MG63 (cell line): ENCODE measurements around the gene GRK4. TPM values are rescaled to one million over a fixed set of nuclear protein-coding genes. Genes with fewer than 3 reads are reported as not detected.

Source experiments
- DNase-seq: peaks from one replicate; pipeline ENCODE4 v3.0.0-alpha.2; 2020
- H3K27me3 ChIP-seq: fragments of 250-450 bp; sonication (Bioruptor Pico); 2 replicates; pipeline ENCODE4 v1.5.1; 2020; ENCODE audit warnings: mild to moderate bottlenecking, moderate library complexity
- H3K36me3 ChIP-seq: fragments of 250-450 bp; sonication (Bioruptor Pico); 2 replicates; pipeline ENCODE4 v1.5.1; 2020; ENCODE audit warnings: mild to moderate bottlenecking, moderate library complexity
- H3K4me3 ChIP-seq: fragments of 250-450 bp; sonication (Bioruptor Pico); 2 replicates; pipeline ENCODE4 v1.5.1; 2020; ENCODE audit warnings: mild to moderate bottlenecking, moderate library complexity
- H3K9me3 ChIP-seq: fragments of 250-450 bp; sonication (Bioruptor Pico); 2 replicates; pipeline ENCODE4 v1.5.1; 2020; ENCODE audit warnings: mild to moderate bottlenecking, moderate library complexity
- total RNA-seq: library from RNA; depleted of rRNA; stranded (reverse); fragments of >200 nt; shearing (Covaris generic); gene quantifications from 2 replicates; pipeline ENCODE4 v1.2.3, GENCODE V29; 2014; ENCODE audit warnings: low replicate concordance

GRK4 gene
- total RNA-seq, 1 experiment from 2014 or later, result 2.6 TPM

- Histone ChIP-seq H3K27me3 (no peaks in the 10 kb centered on the region), H3K36me3 (peaks cover 11% of the 10 kb centered on the region; the same call in 1 of the 2 replicates), H3K4me3 (no peak overlapping the region), H3K9me3 (no peaks in the 10 kb centered on the region)
- no peak for DNase-seq
These were observed 34.9 kb upstream of the GRK4 start for GRCh38 chr4:2928242-2929176.

- H3K4me3 ChIP-seq, result no peak overlapping the region
- DNase-seq, result no peak
- no peaks in the 10 kb centered on the region for H3K27me3 ChIP-seq
- H3K9me3 ChIP-seq, result no peaks in the 10 kb centered on the region
- H3K36me3 ChIP-seq, result peaks cover 11% of the 10 kb centered on the region; the same call in 1 of the 2 replicates
These were observed 33.9 kb upstream of the GRK4 start for GRCh38 chr4:2929469-2929868.

DNA sequence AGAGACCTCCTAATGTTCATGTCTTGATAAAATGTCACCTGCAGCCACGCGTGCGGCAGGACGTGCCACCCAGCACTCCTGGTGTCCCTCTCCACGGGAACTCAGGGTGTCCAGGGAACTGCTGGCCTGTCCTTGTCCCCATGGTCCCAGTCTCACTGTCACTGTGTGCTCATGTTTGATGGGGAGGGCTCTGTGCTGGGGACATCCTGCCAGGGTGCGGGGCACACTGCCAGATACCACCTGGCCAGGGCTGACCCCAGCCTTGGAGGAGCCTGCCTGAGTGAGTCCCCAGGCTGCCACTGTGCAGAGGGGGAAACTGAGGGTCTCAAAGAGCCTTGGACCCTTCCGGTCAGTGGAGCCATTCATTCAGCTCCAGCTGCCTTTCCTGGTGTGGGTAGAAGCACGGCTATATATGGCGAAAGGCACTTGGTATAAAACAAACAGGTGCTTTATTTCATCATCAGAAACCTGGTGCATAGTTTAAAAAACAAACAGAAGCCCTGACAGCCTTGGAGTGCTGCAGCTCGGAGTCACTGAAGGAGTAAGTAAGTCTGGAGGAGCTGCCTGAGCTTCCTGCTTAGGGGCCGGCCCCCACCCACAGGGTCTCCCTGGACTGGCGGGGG, 33.1 kb upstream of the GRK4 start:
- no peak overlapping the region for H3K4me3 ChIP-seq
- peaks cover 11% of the 10 kb centered on the region; the same call in 1 of the 2 replicates for H3K36me3 ChIP-seq
- DNase-seq, result no peak
- H3K9me3 ChIP-seq, result no peaks in the 10 kb centered on the region
- no peaks in the 10 kb centered on the region for H3K27me3 ChIP-seq

DNA sequence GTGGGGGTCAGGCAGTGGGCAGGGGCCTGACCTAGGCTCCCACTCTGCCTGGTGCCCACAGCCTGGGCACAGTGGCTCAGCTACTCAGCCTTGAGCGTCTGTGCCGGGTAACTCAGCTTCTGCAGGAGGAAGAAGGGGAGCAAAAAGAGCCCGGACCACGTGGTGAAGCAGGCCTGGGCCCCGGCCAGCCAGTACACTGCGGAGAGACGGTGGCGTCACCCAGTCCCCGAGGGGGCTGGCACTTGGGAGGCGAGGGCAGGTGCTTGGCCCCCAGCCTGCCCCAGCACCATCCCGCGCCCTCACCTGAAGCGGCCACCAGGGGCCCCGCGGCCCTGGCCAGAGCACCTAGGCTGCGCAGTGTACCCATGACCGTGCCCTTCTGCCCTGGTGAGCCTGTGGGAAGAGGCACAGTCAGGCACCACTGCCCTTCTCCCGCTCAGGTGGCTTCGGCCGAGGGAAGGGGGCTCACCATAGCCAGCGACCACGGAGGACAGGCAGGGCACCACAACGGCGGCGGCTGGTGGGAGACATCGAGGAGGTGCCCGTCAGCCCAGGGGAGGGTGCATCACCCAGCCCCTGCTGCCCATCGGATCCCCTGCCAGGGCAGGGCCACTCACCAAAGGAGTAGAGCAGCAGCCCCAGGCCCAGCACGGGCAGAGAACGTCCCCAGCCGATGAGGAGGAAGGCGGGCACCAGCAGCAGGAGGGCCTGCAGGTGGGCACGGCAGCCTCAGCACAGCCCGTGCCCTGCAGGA, 32.4 kb upstream of the GRK4 start:
- Histone ChIP-seq H3K36me3 (peaks cover 11% of the 10 kb centered on the region; the same call in 1 of the 2 replicates), H3K27me3 (no peaks in the 10 kb centered on the region), H3K4me3 (no peak overlapping the region), H3K9me3 (no peaks in the 10 kb centered on the region)
- no peak for DNase-seq

GRCh38 chr4:2931512-2932301, 31.7 kb upstream of the GRK4 start:
- Histone ChIP-seq H3K36me3 (peaks cover 11% of the 10 kb centered on the region; the same call in 1 of the 2 replicates), H3K9me3 (no peaks in the 10 kb centered on the region), H3K27me3 (no peaks in the 10 kb centered on the region), H3K4me3 (no peak overlapping the region)
- no peak for DNase-seq

GRCh38 chr4:2932321-2932950, 30.9 kb upstream of the GRK4 start:
- DNase-seq, result no peak
- peaks cover 11% of the 10 kb centered on the region; the same call in 1 of the 2 replicates for H3K36me3 ChIP-seq
- no peak overlapping the region; the same call in 1 of the 2 replicates for H3K4me3 ChIP-seq
- H3K9me3 ChIP-seq, result no peaks in the 10 kb centered on the region
- H3K27me3 ChIP-seq, result no peaks in the 10 kb centered on the region

GRCh38 chr4:2932951-2933565, 30.3 kb upstream of the GRK4 start:
- peak overlapping the region; percentile 61 for H3K4me3 ChIP-seq
- peaks cover 14% of the 10 kb centered on the region; the same call in 1 of the 2 replicates for H3K36me3 ChIP-seq
- no peaks in the 10 kb centered on the region for H3K27me3 ChIP-seq
- DNase-seq, result no peak
- H3K9me3 ChIP-seq, result no peaks in the 10 kb centered on the region

DNA sequence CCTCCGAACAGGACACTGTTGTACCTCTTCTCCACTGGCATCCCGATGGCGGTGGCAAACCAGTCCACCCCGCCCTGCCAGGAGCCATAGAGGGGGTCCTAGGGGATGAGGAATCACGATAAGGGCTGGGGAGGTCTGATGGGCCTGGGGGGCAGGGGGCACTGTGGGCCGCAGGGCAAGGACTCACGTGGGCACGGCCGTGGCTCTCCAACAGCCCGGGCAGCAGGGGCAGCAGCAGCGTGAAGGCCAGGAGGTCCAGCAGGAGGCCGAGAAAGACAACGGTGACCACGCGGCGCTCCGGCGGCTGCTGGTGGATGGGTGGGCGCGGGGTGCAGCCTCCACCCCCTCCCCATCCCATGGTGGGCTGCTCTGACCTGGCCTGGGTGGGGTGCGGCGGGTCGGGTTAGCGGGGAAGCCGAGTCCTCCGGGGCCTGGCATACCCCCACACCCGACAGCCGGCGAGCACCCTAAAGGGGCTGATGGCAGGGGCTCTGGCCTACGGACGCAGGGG, 29.8 kb upstream of the GRK4 start:
- Histone ChIP-seq H3K4me3 (peak overlapping the region; percentile 61), H3K9me3 (no peaks in the 10 kb centered on the region), H3K36me3 (peaks cover 16% of the 10 kb centered on the region), H3K27me3 (no peaks in the 10 kb centered on the region)
- DNase-seq, result no peak

GRCh38 chr4:2934077-2934812, 29.1 kb upstream of the GRK4 start:
- peak overlapping the region; percentile 75 for H3K4me3 ChIP-seq
- peak; percentile 65 for DNase-seq

DNA sequence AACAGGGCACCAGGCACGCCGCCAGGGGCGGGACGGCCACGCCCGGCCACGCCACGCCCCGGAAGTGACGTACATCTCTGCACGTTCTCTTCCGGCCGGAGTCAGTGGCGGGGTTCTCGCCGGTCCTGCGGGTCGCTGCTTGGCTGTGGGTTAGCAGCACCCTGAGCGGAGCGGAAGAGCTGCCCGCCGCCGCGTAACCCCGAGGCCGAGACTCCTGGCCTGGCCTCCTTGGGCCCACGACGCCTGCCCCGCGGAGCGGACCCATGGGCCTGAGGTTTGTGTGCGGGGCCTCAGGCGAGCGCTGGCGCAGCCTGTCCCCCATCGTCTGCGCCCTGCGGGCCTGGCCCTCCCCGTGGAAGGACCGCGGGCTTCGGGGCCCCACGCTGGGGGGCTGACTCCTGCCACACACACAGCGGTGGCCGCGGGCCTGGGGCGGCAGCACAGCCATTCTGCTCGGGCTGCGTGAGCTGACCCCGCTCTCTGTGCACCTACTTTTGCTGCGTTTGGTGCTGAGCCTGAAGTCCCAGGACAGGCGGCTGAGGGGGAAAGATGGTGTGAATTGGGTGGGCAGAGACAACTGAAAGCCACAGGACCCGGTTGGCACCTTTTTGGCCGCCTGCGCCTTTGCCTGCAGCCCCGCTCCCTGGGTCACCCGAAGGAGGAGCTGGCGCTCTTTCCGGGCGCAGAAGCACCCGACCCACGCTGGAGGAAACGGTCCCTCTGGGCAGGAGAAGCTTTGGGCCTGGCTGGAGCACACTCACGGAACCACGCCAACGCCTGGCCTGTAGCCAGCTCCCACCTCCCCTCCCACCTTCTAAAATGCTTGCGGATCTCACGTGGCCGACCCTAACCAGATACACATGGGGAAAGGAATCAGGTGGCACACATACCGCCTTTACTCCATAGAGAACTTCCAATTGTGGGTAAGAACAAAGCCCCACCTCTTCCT, 28.3 kb upstream of the GRK4 start:
- Histone ChIP-seq H3K4me3 (peak overlapping the region; percentile 75), H3K36me3 (peaks cover 11% of the 10 kb centered on the region; the same call in 1 of the 2 replicates), H3K9me3 (no peaks in the 10 kb centered on the region), H3K27me3 (no peaks in the 10 kb centered on the region)
- peak; percentile 87 for DNase-seq

More at GRCh38 chr4:2934077-2934812, 29.1 kb upstream of the GRK4 start:
- no peaks in the 10 kb centered on the region for H3K27me3 ChIP-seq
- peaks cover 11% of the 10 kb centered on the region for H3K36me3 ChIP-seq
- H3K9me3 ChIP-seq, result no peaks in the 10 kb centered on the region

GRCh38 chr4:2935762-2936743, 27.3 kb upstream of the GRK4 start:
- H3K36me3 ChIP-seq, result peaks cover 11% of the 10 kb centered on the region; the same call in 1 of the 2 replicates
- peak; percentile 52 for DNase-seq

DNA sequence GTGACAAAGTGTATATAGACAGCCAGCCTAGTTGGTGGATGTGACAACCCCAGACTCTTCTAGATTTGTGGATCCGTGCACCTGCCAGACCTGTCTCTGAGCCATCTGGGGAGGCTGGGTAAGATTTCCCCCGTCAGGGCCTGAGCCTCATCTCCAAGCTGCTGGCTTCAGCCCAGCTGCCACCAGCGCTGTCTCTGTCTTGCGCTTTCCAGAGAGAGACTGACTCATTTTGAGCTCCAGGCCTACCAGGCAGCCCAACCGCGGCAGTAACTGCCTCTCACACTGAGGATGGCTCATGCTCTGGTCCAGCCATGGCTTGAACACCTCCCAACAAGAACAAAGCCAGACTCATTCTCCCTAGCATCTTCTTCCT, 26.6 kb upstream of the GRK4 start:
- Histone ChIP-seq H3K36me3 (peaks cover 16% of the 10 kb centered on the region), H3K27me3 (no peaks in the 10 kb centered on the region), H3K9me3 (no peaks in the 10 kb centered on the region), H3K4me3 (no peak overlapping the region)
- DNase-seq, result peak; percentile 37

More at GRCh38 chr4:2935762-2936743, 27.3 kb upstream of the GRK4 start:
- Histone ChIP-seq H3K27me3 (no peaks in the 10 kb centered on the region), H3K4me3 (peak overlapping the region; percentile 75), H3K9me3 (no peaks in the 10 kb centered on the region)
